DMS 273 treated with DMSO at 0.1 percent for 48 hours (cell line): Measurements from ENCODE around the gene SUSD4.

Source experiments
- DNase-seq: peaks from one replicate; lab custom pipeline; 2025; lab: John Stamatoyannopoulos, UW

SUSD4 gene

GRCh38 chr1:223180731-223181321 lies 183.2 kb downstream of the SUSD4 start:
- no peak for DNase-seq

GRCh38 chr1:223179786-223180185 lies 184.2 kb downstream of the SUSD4 start:
- DNase-seq = no peak

GRCh38 chr1:223179280-223179679 lies 184.7 kb downstream of the SUSD4 start:
- DNase-seq = no peak

- no peak for DNase-seq
These were observed 186.3 kb downstream of the SUSD4 start for GRCh38 chr1:223177681-223178080.

- no peak for DNase-seq
These were observed 187.5 kb downstream of the SUSD4 start for GRCh38 chr1:223176437-223176836.

GRCh38 chr1:223175633-223176032 lies 188.3 kb downstream of the SUSD4 start:
- DNase-seq = no peak

- DNase-seq = peak; percentile 5
These were observed 188.9 kb downstream of the SUSD4 start for GRCh38 chr1:223175032-223175431.
